Neural cell (in vitro differentiated cells): ENCODE measurements around the gene PTPRN2. TPM values are rescaled to one million over a fixed set of nuclear protein-coding genes. Genes with fewer than 3 reads are reported as not detected.

Experiments
- H2AFZ ChIP-seq: fragments of 200-600, 300-800 bp; sonication (generic), shearing (Covaris generic); 2 replicates; pipeline ENCODE4 v1.6.0; 2014; ENCODE audit warnings: low read depth, mild to moderate bottlenecking, antibody characterized with exemption, low read length, moderate library complexity
- H3F3A ChIP-seq: fragments of 200-600 bp; shearing (Covaris generic); 2 replicates; pipeline ENCODE4 v1.6.1; 2016; ENCODE audit warnings: mild to moderate bottlenecking, moderate library complexity, mixed read lengths, antibody characterized with exemption, low read length; ENCODE audit not compliant: insufficient read depth, poor library complexity, severe bottlenecking
- H3K27ac ChIP-seq: fragments of 200-600, 300-800 bp; sonication (generic), shearing (Covaris generic); 2 replicates; pipeline ENCODE4 v1.5.1; 2014; ENCODE audit warnings: mild to moderate bottlenecking, low read length, moderate library complexity
- H3K27me3 ChIP-seq: fragments of 300-800, 200-600 bp; sonication (generic), shearing (Covaris generic); 2 replicates; pipeline ENCODE4 v1.6.0; 2014; ENCODE audit warnings: mild to moderate bottlenecking, low read depth, low read length, moderate library complexity; ENCODE audit not compliant: insufficient read depth
- H3K36me3 ChIP-seq: fragments of 300-800, 200-600 bp; sonication (generic), shearing (Covaris generic); 2 replicates; pipeline ENCODE4 v1.5.1; 2014; ENCODE audit warnings: mild to moderate bottlenecking, antibody characterized with exemption, low read length, moderate library complexity; ENCODE audit not compliant: insufficient read depth
- H3K4me2 ChIP-seq: fragments of 300-800, 200-600 bp; sonication (generic), shearing (Covaris generic); 2 replicates; pipeline ENCODE4 v1.6.0; 2014; ENCODE audit warnings: mild to moderate bottlenecking, low read length
- H3K4me3 ChIP-seq: fragments of 300-800, 200-600 bp; sonication (generic), shearing (Covaris generic); 2 replicates; pipeline ENCODE4 v1.5.1; 2014; ENCODE audit warnings: mild to moderate bottlenecking, low read length, moderate library complexity
- H3K79me2 ChIP-seq: fragments of 200-600 bp; shearing (Covaris generic); replicated peaks from 2 replicates; pipeline ENCODE4 v1.6.0; 2014; ENCODE audit warnings: mild to moderate bottlenecking, low read length, moderate library complexity; ENCODE audit not compliant: insufficient read depth
- H3K9ac ChIP-seq: fragments of 300-800, 200-600 bp; sonication (generic), shearing (Covaris generic); 2 replicates; pipeline ENCODE4 v1.6.1; 2016; ENCODE audit warnings: mild to moderate bottlenecking, low read length, mixed read lengths
- H3K9me2 ChIP-seq: fragments of 200-600 bp; shearing (Covaris generic); 2 replicates; pipeline ENCODE4 v1.6.1; 2016; ENCODE audit warnings: mild to moderate bottlenecking, low read length, mixed read lengths; ENCODE audit not compliant: insufficient read depth
- H3K9me3 ChIP-seq: fragments of 200-600, 300-800 bp; sonication (generic), shearing (Covaris generic); 2 replicates; pipeline ENCODE4 v1.6.1; 2016; ENCODE audit warnings: mild to moderate bottlenecking, mixed run types, low read length, moderate library complexity, mixed read lengths
- H4K20me1 ChIP-seq: fragments of 200-600 bp; shearing (Covaris generic); 2 replicates; pipeline ENCODE4 v1.6.1; 2016; ENCODE audit warnings: mild to moderate bottlenecking, mixed run types; ENCODE audit not compliant: insufficient read depth
- EP300 ChIP-seq: fragments of 450-650 bp; conservative IDR thresholded peaks from 2 replicates; pipeline ENCODE4 v1.6.1; 2014; ENCODE audit warnings: antibody characterized with exemption, mild to moderate bottlenecking, moderate library complexity; ENCODE audit not compliant: poor library complexity, severe bottlenecking
- EZH2 ChIP-seq: fragments of 200-600, 300-800 bp; shearing (Covaris generic), sonication (generic); IDR thresholded peaks from 2 replicates; pipeline ENCODE4 v1.6.1; 2014; ENCODE audit warnings: antibody characterized with exemption, low read length, borderline replicate concordance, mild to moderate bottlenecking; ENCODE audit not compliant: insufficient read depth, poor library complexity, severe bottlenecking
- MXI1 ChIP-seq: fragments of 450-650 bp; conservative IDR thresholded peaks from 2 replicates; pipeline ENCODE4 v1.6.1; 2014; ENCODE audit warnings: antibody characterized with exemption, mild to moderate bottlenecking; ENCODE audit not compliant: poor library complexity, severe bottlenecking
- POLR2AphosphoS5 ChIP-seq: IDR thresholded peaks from 2 replicates; pipeline ENCODE4 v1.6.1; 2012
- RAD21 ChIP-seq: fragments of 450-650 bp; conservative IDR thresholded peaks from 2 replicates; pipeline ENCODE4 v1.6.1; 2014; ENCODE audit warnings: antibody characterized with exemption, mild to moderate bottlenecking, moderate library complexity
- SMC3 ChIP-seq: fragments of 450-650 bp; conservative IDR thresholded peaks from 2 replicates; pipeline ENCODE4 v1.6.1; 2014; ENCODE audit warnings: antibody characterized with exemption, mild to moderate bottlenecking, moderate library complexity; ENCODE audit not compliant: poor library complexity
- TAF1 ChIP-seq: IDR thresholded peaks from 2 replicates; pipeline ENCODE4 v1.6.1; 2012; ENCODE audit warnings: low read depth
- polyA plus RNA-seq: library from polyadenylated mRNA; depleted of rRNA; stranded (reverse); fragments of >200 nt; gene quantifications from 2 replicates; pipeline ENCODE4 v1.2.3, GENCODE V29; 2014
- TF ChIP-seq, protein P1 (sequence below): IDR thresholded peaks from 2 replicates; pipeline ENCODE4 v1.6.1; 2012; ENCODE audit warnings: borderline replicate concordance
- TF ChIP-seq, protein P2 (sequence below): fragments of 450-650 bp; IDR thresholded peaks from 2 replicates; pipeline ENCODE4 v1.5.1; 2014; ENCODE audit warnings: antibody characterized with exemption, mild to moderate bottlenecking, moderate library complexity; ENCODE audit not compliant: poor library complexity, severe bottlenecking

The PTPRN2 gene
- polyA plus RNA-seq, 1 donor from 2014 or later, result 31.0 TPM

DNA sequence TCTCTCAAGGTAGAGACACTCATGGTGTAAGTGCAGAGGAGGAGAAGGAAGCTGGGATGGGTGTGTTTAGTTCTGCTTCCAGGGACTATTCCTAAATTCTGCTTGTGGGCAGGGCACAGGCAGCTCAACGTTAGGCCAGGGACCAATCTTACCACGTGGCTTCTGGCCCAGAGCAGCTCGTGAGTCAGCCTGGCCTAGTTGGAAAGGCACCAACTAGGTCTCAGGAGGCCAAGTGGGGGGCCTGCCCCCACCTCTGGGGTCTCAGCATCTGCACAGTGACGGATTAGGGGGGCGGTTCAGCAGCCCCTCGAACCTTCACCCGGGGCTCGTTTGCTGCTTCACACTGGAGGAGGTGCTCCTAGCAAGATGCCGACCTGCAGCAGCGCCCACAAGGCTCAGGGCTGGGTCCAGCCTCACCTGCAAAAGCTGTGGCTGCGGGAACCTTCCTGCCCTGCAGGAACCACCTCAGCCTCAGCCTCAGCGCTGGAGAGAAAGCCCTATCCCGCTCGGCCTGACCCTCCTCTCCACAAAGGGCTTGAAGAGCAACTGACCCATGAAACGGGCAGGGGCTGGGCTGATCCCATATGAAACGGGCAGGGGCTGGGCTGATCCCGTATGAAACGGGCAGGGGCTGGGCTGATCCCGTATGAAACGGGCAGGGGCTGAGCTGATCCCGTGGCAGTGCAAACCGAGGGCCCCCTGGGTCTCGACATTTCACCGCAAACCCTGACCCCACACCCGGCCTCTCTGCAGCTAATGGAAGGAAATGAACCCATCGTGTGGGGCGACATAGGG is 803.4 kb downstream of the PTPRN2 start:
- Histone ChIP-seq H3K4me2 (no peak overlapping the region), H3K27ac (no peak overlapping the region), H2AFZ (no peak overlapping the region), H3K79me2 (no peaks in the 10 kb centered on the region), H3K9me3 (no peaks in the 10 kb centered on the region), H3K27me3 (no peaks in the 10 kb centered on the region), H3K36me3 (no peaks in the 10 kb centered on the region), H3K9me2 (no peaks in the 10 kb centered on the region), H3K9ac (no peak overlapping the region), H4K20me1 (no peaks in the 10 kb centered on the region), H3F3A (no peaks in the 10 kb centered on the region), H3K4me3 (no peak overlapping the region)
- TF ChIP-seq, protein P1, sequence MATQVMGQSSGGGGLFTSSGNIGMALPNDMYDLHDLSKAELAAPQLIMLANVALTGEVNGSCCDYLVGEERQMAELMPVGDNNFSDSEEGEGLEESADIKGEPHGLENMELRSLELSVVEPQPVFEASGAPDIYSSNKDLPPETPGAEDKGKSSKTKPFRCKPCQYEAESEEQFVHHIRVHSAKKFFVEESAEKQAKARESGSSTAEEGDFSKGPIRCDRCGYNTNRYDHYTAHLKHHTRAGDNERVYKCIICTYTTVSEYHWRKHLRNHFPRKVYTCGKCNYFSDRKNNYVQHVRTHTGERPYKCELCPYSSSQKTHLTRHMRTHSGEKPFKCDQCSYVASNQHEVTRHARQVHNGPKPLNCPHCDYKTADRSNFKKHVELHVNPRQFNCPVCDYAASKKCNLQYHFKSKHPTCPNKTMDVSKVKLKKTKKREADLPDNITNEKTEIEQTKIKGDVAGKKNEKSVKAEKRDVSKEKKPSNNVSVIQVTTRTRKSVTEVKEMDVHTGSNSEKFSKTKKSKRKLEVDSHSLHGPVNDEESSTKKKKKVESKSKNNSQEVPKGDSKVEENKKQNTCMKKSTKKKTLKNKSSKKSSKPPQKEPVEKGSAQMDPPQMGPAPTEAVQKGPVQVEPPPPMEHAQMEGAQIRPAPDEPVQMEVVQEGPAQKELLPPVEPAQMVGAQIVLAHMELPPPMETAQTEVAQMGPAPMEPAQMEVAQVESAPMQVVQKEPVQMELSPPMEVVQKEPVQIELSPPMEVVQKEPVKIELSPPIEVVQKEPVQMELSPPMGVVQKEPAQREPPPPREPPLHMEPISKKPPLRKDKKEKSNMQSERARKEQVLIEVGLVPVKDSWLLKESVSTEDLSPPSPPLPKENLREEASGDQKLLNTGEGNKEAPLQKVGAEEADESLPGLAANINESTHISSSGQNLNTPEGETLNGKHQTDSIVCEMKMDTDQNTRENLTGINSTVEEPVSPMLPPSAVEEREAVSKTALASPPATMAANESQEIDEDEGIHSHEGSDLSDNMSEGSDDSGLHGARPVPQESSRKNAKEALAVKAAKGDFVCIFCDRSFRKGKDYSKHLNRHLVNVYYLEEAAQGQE, result no peak
- no peak for TF ChIP-seq POLR2AphosphoS5
- no peak for TF ChIP-seq TAF1
- TF ChIP-seq EZH2, result no peak
- no peak for TF ChIP-seq MXI1
- no peak for TF ChIP-seq EP300
- no peak for TF ChIP-seq SMC3
- TF ChIP-seq, protein P2, sequence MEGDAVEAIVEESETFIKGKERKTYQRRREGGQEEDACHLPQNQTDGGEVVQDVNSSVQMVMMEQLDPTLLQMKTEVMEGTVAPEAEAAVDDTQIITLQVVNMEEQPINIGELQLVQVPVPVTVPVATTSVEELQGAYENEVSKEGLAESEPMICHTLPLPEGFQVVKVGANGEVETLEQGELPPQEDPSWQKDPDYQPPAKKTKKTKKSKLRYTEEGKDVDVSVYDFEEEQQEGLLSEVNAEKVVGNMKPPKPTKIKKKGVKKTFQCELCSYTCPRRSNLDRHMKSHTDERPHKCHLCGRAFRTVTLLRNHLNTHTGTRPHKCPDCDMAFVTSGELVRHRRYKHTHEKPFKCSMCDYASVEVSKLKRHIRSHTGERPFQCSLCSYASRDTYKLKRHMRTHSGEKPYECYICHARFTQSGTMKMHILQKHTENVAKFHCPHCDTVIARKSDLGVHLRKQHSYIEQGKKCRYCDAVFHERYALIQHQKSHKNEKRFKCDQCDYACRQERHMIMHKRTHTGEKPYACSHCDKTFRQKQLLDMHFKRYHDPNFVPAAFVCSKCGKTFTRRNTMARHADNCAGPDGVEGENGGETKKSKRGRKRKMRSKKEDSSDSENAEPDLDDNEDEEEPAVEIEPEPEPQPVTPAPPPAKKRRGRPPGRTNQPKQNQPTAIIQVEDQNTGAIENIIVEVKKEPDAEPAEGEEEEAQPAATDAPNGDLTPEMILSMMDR, result no peak
- no peak for TF ChIP-seq RAD21

DNA sequence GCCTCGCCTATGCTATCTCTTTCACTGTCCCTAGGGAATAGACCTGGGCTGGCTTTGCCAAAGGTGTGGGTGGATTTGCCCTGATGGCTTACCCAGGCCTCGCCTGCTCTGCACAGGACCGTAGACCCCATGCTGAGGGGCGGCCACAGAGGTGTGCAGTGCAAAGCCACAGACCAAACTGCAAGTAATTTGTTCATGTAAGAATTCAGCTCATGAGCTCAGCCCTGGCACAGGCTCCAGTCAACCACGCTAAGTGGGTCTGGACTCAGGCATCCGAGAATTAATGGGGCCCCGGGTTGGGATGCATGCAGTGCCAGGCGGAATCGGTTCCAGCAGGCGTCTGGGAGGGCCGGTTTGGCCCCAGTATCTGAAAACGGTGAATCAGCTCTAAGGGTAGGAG is 805.6 kb downstream of the PTPRN2 start:
- Histone ChIP-seq H3K27me3 (peaks cover under 1% of the 10 kb centered on the region), H3K4me3 (no peak overlapping the region), H2AFZ (no peak overlapping the region), H3K9me2 (no peaks in the 10 kb centered on the region), H3F3A (no peaks in the 10 kb centered on the region), H3K9ac (no peak overlapping the region), H3K79me2 (no peaks in the 10 kb centered on the region), H3K4me2 (no peak overlapping the region), H3K9me3 (no peaks in the 10 kb centered on the region), H4K20me1 (no peaks in the 10 kb centered on the region), H3K36me3 (no peaks in the 10 kb centered on the region), H3K27ac (no peak overlapping the region)
- no peak for TF ChIP-seq MXI1
- TF ChIP-seq, protein P1, result no peak
